GM12872 (cell line): Measurements from ENCODE around the gene COLEC12.

Source experiments
- TF ChIP-seq, protein P1 (sequence below): IDR thresholded peaks from 3 replicates; pipeline ENCODE4 v1.5.1; 2011; ENCODE audit warnings: low read depth, mild to moderate bottlenecking, low read length, moderate library complexity; ENCODE audit not compliant: insufficient read depth

Gene COLEC12

DNA sequence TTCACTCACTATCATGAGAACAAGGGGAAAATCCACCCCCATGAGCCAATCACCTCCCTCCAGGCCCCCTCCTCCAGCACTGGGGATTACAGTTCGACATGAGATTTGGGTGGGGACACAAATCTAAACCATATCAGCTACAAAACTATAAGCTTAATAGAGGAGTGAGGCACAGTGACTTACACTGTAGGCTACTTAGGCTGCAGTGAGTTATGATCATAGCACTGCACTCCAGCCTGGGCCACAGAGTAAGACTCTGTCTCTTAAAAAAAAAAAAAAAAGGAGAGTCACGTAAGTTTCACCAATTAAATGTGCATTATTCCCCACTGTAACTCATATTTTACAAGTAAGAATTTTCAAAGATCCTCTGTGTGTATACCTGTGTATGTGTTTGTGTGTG, 26.2 kb upstream of the COLEC12 start:
- TF ChIP-seq, protein P1, sequence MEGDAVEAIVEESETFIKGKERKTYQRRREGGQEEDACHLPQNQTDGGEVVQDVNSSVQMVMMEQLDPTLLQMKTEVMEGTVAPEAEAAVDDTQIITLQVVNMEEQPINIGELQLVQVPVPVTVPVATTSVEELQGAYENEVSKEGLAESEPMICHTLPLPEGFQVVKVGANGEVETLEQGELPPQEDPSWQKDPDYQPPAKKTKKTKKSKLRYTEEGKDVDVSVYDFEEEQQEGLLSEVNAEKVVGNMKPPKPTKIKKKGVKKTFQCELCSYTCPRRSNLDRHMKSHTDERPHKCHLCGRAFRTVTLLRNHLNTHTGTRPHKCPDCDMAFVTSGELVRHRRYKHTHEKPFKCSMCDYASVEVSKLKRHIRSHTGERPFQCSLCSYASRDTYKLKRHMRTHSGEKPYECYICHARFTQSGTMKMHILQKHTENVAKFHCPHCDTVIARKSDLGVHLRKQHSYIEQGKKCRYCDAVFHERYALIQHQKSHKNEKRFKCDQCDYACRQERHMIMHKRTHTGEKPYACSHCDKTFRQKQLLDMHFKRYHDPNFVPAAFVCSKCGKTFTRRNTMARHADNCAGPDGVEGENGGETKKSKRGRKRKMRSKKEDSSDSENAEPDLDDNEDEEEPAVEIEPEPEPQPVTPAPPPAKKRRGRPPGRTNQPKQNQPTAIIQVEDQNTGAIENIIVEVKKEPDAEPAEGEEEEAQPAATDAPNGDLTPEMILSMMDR: no peak

DNA sequence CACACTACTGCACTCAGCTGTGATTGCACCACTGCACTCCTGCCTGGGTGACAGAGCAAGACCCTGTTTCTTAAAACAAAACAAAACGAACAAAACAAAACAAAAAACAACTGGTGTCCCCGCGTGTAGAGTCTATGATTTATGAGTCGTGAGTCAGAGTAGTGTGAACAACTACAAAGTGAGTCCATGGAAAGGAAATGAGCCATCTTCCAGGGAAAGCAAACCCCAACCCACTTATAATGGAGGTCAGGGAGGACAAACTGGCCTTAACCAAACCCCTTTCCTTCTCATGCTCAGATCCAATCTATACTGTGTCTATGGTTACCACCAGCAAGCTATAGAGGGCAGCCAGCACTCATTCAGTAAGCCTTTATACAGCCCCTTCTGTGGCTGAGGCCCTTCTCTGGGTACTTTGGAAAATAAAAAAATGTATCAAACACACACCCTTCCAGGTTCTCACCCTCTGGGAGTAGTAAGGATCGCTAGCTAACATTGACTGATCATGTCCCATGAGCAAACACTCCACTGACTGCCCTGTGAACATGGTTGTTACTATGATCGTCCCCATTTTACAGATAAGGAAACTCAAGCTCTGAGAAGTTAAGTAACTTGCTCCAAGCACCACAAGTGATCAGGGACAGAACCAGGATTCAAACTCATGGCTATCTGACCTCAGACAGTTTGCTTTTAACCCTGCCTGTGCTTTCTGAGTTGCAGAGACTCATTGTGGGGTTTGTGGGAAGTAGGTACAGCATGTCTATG, 24.7 kb upstream of the COLEC12 start:
- TF ChIP-seq, protein P1: no peak

DNA sequence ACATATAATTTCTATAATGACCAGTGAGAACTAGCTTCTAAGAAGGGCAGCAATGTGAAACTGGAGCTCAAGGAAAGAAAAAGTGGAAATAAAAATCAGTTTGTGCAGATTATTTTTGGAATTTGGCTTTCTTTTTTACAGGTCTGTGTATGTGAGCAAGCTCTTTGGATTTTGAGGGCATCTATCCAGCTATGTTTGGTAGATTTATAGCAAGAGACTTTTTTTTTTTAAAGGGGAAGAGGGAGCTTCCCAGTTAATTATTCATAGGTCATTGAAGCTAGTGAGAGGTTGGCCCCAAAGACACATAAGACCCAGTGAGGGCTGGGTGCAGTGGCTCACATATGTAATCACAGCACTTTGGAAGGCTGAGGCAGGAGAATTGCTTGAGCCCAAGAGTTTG, 24.0 kb upstream of the COLEC12 start:
- TF ChIP-seq, protein P1: no peak

DNA sequence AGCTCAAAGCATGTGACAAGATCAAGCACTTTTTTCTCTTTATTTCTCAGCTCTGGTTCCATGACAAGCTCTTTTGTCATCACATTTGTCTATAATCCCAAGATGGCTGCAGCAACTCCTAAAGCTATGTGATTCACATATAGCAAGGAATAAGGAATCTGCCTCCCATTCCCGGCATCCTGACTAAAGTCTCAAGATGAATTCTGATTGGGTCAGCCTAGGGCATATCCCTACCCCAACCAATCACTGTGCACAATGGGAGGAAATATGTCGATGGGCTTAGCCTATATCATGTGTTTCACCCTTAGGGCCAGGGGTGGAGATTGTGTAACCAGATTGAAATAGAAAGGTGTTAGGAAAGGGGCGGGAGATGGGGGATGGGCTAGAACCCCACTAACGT, 23.1 kb upstream of the COLEC12 start:
- TF ChIP-seq, protein P1: no peak

DNA sequence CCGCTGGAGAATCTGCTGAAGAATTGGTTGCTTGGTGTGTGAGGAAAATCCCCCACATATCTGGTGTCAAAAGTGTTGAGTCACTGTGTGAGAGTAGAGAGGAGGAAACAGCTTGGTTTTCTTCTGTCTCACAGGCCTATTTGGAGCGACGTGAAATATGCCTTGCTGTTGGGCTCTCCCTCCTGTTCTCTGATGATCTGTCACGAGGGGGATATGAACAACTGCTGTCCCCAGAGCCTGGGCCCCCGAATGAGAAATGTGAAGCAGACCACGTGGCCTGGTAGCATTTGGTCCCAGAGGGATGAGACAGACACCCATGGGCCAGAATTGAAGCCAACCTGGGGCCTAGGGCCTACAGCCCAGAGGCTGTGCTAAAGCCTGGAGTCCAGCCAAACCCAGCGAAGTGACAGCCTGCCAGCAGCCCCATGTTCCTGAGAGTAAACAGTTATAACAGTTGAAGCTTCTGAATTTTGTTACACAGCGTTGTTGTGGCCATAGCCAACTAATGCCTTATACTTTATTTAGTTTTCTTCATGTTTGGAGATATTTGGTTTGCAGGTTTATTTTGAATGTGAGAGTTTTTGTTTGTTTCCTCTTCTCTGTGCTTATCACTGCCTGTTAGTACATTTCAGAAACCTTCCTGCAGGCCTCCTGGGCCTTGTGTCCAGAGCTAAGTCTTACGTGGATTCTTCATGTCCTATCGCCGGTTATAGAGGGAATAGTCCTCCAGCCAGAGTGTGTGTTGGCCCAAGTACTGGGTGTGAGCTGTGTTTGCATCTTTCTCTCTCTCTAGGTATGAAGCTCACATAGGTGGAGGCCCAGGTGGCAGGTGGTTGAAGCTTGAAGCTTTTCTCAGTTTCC, 18.7 kb upstream of the COLEC12 start:
- TF ChIP-seq, protein P1: no peak

DNA sequence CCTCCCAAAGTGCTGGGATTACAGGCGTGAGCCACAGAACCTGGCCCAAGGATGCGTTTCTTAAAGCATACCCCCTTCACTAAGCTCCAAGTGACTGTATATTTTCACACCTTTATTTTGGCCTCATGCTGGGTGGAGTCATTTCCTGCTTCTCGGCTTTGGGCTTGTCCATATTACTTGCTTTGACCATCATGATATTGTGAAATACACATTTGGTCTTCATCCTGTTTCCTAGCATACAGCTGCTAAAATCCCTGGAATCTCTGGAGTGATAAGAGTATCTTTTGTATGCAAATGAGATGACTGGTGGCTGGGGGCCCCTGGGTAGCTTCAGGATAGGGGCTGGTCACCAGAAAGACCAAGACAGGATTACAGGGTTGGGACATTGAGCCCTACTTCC, 17.6 kb upstream of the COLEC12 start:
- TF ChIP-seq, protein P1: no peak

DNA sequence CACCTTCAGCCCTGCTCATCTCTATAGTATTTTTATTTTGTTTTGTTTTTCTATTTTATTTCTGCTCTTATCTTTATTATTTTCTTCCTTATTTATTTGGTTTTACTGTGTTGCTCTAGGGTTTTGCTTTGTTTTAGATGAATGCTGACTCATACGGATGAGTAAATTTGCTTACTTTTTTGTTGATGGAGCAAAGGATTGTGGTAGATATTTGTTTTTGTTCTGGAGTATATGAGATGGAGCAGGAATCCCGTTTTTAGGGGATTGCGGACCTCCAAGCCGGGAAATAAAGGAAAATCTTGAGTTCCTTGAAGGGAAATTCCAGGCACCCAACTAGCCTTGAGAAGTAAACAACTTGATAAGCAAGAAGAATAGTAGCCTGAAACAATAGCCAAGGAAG, 15.3 kb upstream of the COLEC12 start:
- TF ChIP-seq, protein P1: no peak
